GM18499 (cell line): ENCODE measurements around the gene SAPCD2.

Experiments used
- ATAC-seq: cut with Tn5 transposase; IDR thresholded peaks from one replicate; pipeline ENCODE4 v1.9.1; 2021; ENCODE audit warnings: moderate number of reproducible peaks; ENCODE audit not compliant: insufficient read depth, unreplicated experiment

SAPCD2 gene

GRCh38 chr9:137020771-137021567 is 49.4 kb downstream of the SAPCD2 start:
- no peak for ATAC-seq

- ATAC-seq = no peak
Observed at GRCh38 chr9:137019891-137020683, 50.3 kb downstream of the SAPCD2 start.

- ATAC-seq = no peak
Observed at GRCh38 chr9:137018761-137019559, 51.4 kb downstream of the SAPCD2 start.

GRCh38 chr9:137017791-137018497 is 52.4 kb downstream of the SAPCD2 start:
- ATAC-seq = no peak

GRCh38 chr9:137017071-137017470 is 53.3 kb downstream of the SAPCD2 start:
- ATAC-seq = no peak

GRCh38 chr9:137016436-137016835 is 53.9 kb downstream of the SAPCD2 start:
- ATAC-seq = no peak

GRCh38 chr9:137015976-137016375 is 54.4 kb downstream of the SAPCD2 start:
- no peak for ATAC-seq

GRCh38 chr9:137015540-137015930 is 54.8 kb downstream of the SAPCD2 start:
- no peak for ATAC-seq

- ATAC-seq = no peak
Observed at GRCh38 chr9:137014776-137015539, 55.4 kb downstream of the SAPCD2 start.

GRCh38 chr9:137014166-137014565 is 56.2 kb downstream of the SAPCD2 start:
- ATAC-seq = no peak

GRCh38 chr9:137013571-137013940 is 56.8 kb downstream of the SAPCD2 start:
- ATAC-seq = no peak

GRCh38 chr9:137012694-137013570 is 57.4 kb downstream of the SAPCD2 start:
- ATAC-seq = no peak
